ENCODE measurements around the gene LDAH. TPM values are rescaled to one million over a fixed set of nuclear protein-coding genes. Genes with fewer than 3 reads are reported as not detected.

The LDAH gene
- total and polyA plus RNA-seq, 10 of the 15 experiments (the other 5 are each of a cell fraction or from before 2014, with no cell fraction given): 17.9 to 44.7 (median 30.0) TPM

DNA sequence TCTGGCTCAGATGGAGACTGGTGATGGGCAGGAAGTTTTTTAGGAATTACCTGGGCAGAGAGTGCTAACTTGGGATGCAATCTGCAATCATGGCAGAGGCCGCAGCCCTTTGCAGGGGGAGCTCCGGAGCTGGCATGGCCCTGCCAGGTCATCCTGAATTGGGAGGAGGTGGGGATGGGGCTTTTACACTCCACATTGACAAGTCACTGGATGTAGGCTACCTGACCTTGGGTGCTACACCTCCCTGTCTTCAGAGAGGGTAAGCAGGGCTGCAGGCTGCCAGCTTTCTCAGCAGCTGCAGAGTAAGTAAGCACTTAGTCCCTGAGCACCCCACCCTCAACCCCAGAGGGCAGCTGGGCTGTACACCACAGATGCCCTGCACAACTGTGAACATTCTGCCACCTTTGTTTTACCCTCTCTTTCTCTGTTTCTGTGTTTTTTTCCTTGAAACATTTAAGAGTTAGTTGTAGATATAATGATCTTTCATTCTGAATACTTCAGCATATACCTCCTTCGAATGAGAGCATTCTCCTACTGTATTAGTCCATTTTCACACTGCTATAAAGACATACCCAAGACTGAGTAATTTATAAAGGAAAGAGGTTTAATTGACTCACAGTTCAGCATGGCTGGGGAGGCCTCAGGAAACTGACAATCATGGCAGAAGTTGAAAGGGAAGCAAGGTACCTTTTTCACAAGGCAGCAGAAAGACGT, 165.2 kb downstream of the LDAH start:
- WGBS (ENCODE audit: insufficient coverage, insufficient replicate concordance, low lambda C conversion rate, missing lambda C conversion rate): 48% methylated on average over 4 of the region's 4 CpGs
- DNase-seq (ENCODE audit: low read depth, low spot score): no peak
- Histone ChIP-seq H2AFZ (ENCODE audit: control insufficient read depth, low read depth, low read length) (no peak overlapping the region), H3K9ac (ENCODE audit: control insufficient read depth, insufficient read depth, low read length) (no peak overlapping the region), H3K4me2 (ENCODE audit: control insufficient read depth, insufficient read depth) (no peak overlapping the region), H4K20me1 (ENCODE audit: control insufficient read depth, insufficient read depth) (0 out of 2 replicates have a peak, but pooled peaks cover 2% of the 10 kb centered on the region), H3K36me3 (ENCODE audit: control insufficient read depth in 2 of 2, insufficient read depth in 2 of 2, low read length in 1 of 2) (no peaks in the 10 kb centered on the region), H3K4me3 (no peak overlapping the region), H3K4me1 (ENCODE audit: control insufficient read depth, insufficient read depth, low read length) (no peaks in the 10 kb centered on the region), H3K9me3 (replicated peaks; ENCODE audit: control insufficient read depth, insufficient read depth, low read length) (no peaks in the 10 kb centered on the region), H3K27me3 (replicated peaks in 1 of 2; ENCODE audit: control insufficient read depth in 2 of 2, insufficient read depth in 2 of 2, low read length in 1 of 2) (no peaks in the 10 kb centered on the region; a peak in 2 of 4 replicates), H3K79me2 (ENCODE audit: control insufficient read depth, insufficient read depth, low read length) (no peaks in the 10 kb centered on the region), H3K27ac (ENCODE audit: control insufficient read depth, insufficient read depth) (no peak overlapping the region)
- TF ChIP-seq RFX5 (IDR thresholded peaks at IDR 0.05; ENCODE audit: low read depth, low read length): no peak
- no peak for TF ChIP-seq NRF1 (conservative IDR thresholded peaks at IDR 0.05; ENCODE audit: low read depth, low read length)
- TF ChIP-seq ZSCAN29 (IDR thresholded peaks at IDR 0.05): no peak
- TF ChIP-seq KDM1A (IDR thresholded peaks at IDR 0.05; ENCODE audit: borderline replicate concordance): no peak
- no peak for TF ChIP-seq CHD1 (IDR thresholded peaks at IDR 0.05; ENCODE audit: low read depth, low read length)
- no peak for TF ChIP-seq ESRRA (IDR thresholded peaks at IDR 0.05; ENCODE audit: low read length)
- TF ChIP-seq, protein P1, sequence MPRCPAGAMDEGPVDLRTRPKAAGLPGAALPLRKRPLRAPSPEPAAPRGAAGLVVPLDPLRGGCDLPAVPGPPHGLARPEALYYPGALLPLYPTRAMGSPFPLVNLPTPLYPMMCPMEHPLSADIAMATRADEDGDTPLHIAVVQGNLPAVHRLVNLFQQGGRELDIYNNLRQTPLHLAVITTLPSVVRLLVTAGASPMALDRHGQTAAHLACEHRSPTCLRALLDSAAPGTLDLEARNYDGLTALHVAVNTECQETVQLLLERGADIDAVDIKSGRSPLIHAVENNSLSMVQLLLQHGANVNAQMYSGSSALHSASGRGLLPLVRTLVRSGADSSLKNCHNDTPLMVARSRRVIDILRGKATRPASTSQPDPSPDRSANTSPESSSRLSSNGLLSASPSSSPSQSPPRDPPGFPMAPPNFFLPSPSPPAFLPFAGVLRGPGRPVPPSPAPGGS (IDR thresholded peaks at IDR 0.05; ENCODE audit: borderline replicate concordance, insufficient read depth, low read depth, low read length, poor library complexity, severe bottlenecking): no peak
- no peak for TF ChIP-seq SIX5 (IDR thresholded peaks at IDR 0.05; ENCODE audit: low read depth, low read length, severe bottlenecking)
- no peak for TF ChIP-seq CHD2 (IDR thresholded peaks at IDR 0.05; ENCODE audit: borderline replicate concordance, low read depth, low read length)
- TF ChIP-seq RELA (IDR thresholded peaks at IDR 0.05; ENCODE audit: borderline replicate concordance, partially characterized antibody): no peak
- no peak for TF ChIP-seq YBX1 (IDR thresholded peaks at IDR 0.05)
- TF ChIP-seq JUND (IDR thresholded peaks at IDR 0.05; ENCODE audit: low read depth, low read length): no peak
- TF ChIP-seq HDAC2 (IDR thresholded peaks at IDR 0.05): no peak
- SMC1A ChIA-PET (ENCODE audit: uncharacterized antibody, unreplicated experiment): no interaction called here
- in situ Hi-C loops (cut with MboI): loop anchor here (25.0 kb wide), 1 partner anchor 455 kb away; the partner anchor contains the start of gene TDRD15
- FAIRE-seq: no peak
- intact Hi-C loops (cut with micrococcal nuclease; ENCODE audit: unreplicated experiment): no loop called here
- ATAC-seq: no peak
- BruUV-seq (replicated peaks): no TSS peak
- CTCF ChIA-PET: interaction anchor here (1.1 to 3.5 kb wide), 3 partner anchors 9 to 305 kb away, joined by 3 to 16 read pairs (median 6); no protein-coding TSS in a partner anchor
- RAD21 ChIA-PET (ENCODE audit: unreplicated experiment): interaction anchor here (0.8 to 1.2 kb wide), 2 partner anchors 15 to 306 kb away, joined by 3 read pairs; no protein-coding TSS in a partner anchor
- POLR2A ChIA-PET: no interaction called here

Measured in GM12878 (cell line).